Fibroblast of the conjunctiva (primary cell): ENCODE data around the gene MRPS6.

Experiments
- DNase-seq: peaks from one replicate; pipeline ENCODE4 v3.0.0-alpha.2; 2010; ENCODE audit warnings: low read depth

Gene MRPS6

GRCh38 chr21:34132926-34133325, 59.5 kb downstream of the MRPS6 start:
- DNase-seq: no peak

DNA sequence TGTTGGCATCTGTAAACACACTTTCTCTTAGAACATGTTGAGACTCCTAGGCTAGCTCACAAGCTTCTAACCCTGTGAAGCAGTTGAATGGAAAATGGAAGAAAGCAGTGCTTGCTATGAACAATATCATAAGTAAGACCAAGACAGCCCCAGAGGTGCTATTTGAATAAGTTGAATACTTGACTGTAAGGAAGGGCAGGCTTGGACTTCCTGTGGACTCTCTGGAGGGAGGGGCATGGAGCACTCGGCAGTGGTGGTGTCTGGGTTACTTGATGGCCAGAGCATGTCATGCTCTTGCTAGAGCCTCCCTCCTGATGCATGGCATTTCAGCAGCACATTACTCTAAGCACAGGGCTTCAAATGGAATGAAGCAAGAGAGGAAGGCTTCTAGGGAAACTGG, 60.0 kb downstream of the MRPS6 start:
- DNase-seq: no peak

DNA sequence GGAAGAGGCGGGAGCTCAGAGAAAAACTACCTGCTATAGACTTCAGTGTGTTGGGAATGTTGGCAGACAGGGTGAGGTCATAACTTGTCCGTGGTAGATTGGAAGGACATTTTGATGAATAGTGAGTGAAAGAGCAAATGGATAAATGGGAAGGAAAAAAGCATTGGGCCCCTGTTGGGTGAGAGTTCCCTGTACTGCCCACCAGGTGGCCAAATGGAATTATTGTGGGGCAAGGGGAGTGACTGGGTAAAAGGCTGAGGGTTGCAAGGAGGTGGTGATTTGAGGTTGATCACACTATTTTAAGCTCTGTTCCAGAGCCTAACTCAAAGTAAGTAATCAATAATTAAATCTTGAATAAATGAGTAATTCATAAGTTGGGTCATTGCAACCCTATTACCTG, 60.4 kb downstream of the MRPS6 start:
- DNase-seq: no peak

DNA sequence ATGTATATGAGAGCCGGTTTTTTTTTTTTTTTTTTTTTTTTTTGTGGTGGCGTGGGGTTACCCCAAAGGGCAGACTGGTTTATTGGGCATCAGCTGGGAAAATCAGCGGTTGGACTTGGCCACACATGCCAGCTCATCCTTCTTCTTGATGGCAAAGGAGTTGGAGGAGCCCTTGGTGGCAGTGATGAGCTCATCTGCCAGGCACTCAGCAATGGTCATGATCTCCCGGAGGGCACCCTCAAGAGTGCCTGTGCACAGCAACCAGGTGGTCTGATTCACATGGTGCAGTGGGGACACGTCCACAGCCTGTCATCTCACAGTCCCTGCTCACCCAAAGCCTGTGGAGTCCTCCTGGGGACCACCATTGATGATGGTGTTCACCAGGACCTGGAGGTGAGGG, 62.0 kb downstream of the MRPS6 start:
- no peak for DNase-seq

- no peak for DNase-seq
These were observed 68.0 kb downstream of the MRPS6 start for GRCh38 chr21:34141373-34141772.

GRCh38 chr21:34143685-34144182, 70.4 kb downstream of the MRPS6 start:
- no peak for DNase-seq

GRCh38 chr21:34144224-34144623, 70.8 kb downstream of the MRPS6 start:
- no peak for DNase-seq

GRCh38 chr21:34147792-34148418, 74.5 kb downstream of the MRPS6 start:
- no peak for DNase-seq

GRCh38 chr21:34148419-34148804, 75.0 kb downstream of the MRPS6 start:
- DNase-seq: no peak

GRCh38 chr21:34148826-34149558, 75.6 kb downstream of the MRPS6 start:
- no peak for DNase-seq

DNA sequence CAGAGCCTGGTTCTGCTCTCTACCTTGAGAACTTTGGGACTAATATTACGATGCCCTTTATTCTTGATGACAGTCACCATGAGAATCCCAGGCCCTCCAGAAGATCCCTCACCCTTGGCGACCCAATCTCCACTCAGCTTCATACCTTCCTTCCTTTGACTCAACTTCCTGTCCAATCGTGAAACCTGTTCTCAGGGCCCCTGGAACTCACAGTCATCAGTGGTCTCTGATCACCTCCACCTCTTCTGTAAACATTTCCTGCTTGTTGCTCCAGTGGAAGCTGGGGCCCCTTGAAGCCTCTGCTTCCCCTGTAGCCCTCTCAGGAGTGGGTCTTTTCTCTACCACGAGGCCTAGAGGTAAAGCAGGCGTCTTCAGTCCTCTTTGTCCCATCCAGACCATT, 79.1 kb downstream of the MRPS6 start:
- DNase-seq: no peak

DNA sequence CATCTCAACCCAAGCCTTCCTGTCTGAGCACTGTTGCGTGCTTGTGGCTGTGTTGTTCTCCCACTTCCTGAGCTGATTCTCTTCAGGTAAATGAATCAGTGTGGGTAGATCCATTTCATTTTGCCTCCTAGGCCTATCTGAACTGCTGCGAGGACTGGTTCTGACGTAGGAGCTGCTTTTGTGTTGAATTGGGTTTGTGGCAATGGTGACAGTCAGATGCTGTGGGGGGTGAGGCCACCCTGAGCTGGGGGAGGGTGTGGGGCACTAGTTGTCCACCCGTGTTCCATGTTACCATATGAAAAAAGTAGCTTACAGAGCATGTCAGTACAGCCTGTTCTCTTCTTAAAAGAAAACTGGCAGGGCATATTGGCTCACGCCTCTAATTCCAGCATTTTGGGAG, 81.5 kb downstream of the MRPS6 start:
- no peak for DNase-seq

- no peak for DNase-seq
These were observed 83.6 kb downstream of the MRPS6 start for GRCh38 chr21:34156957-34157356.

DNA sequence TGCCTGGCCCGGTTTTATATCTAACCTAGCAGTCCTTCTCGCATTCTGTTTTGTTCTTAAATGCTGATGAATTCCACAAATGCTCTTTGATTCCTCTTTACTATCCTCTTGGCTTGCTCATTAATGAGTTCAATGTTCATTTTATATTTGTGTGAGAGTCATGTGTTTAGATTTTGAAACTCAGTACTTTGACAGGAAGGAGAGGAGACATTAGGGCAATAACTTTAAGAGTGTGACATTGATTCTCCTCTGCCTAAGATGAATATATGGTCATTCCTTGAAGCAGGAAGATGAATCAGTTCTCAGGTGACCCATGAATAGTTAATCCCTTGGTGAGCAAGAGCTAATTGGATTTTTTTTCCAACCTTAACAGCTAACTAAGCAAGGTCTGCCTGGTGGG, 84.1 kb downstream of the MRPS6 start:
- DNase-seq: no peak

DNA sequence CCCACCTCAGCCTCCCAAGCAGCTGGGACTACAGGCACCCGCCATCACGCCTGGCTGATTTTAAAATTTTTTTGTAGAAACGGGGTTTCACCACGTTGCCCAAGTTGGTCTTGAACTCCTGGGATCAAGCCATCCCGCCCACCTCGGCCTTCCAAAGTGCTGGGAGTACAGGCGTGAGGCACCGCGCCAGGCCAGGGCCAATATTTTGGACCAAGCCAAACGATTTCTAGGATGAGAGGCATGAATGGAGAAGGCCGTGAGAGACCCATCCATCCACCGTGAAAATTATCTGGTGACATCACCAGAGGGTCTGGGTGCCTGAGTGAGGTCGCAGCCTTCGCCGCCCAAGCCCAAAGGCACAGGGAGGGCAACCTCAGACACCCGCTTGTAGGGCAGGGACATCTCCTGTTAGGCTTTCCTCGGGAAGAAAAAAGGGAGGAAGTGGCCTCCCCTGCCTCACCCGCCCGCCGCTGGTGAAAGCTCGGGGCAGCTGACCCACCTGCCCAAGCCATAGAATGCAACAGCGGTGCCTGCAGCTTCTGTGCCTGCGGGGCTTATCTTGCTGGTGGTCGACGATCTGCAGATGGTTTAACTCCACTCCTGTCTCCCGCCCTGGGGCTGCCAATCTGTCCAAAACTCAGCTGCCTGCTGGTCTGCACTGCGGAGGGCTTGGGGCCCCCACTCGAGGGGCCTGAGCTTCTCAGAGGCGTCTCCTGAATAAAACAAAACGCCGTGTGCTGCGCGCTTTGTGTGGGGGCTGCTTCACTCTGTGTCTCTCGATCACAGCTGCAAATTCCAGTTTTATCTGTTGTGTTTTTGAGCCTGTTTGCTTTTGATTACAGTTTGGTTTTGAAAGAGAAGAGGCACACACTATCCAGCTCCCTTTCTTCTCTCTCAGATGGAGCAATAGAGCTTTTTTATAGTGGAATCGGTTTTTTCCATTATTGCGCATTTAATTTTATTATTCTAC, 85.8 kb downstream of the MRPS6 start:
- DNase-seq: no peak

- DNase-seq: no peak
These were observed 93.1 kb downstream of the MRPS6 start for GRCh38 chr21:34166468-34166867.

- no peak for DNase-seq
These were observed 97.5 kb downstream of the MRPS6 start for GRCh38 chr21:34170886-34171285.

GRCh38 chr21:34174470-34174869, 101.1 kb downstream of the MRPS6 start:
- no peak for DNase-seq

DNA sequence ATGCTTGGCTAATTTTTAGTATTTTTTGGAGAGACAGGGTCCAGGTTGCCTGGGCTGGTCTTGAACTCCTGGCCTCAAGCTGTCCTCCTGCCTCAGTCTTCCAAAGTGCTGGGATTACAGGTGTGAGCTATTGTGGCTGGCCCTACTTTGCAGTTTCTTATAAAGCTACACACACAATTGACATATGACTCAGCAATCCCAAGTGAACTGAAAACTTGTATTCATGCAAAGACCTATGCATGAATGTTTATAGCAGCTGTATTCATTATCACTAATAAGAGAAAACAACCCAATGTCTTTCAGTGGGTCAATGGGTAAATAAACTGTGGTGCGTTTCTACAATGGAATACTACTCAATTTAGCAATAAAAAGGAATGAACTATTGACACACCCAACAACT, 103.1 kb downstream of the MRPS6 start:
- no peak for DNase-seq

GRCh38 chr21:34177919-34178567, 104.7 kb downstream of the MRPS6 start:
- DNase-seq: no peak

GRCh38 chr21:34179204-34179935, 106.0 kb downstream of the MRPS6 start:
- no peak for DNase-seq
